ENCODE measurements around the gene MTHFSD. TPM values are rescaled to one million over a fixed set of nuclear protein-coding genes. Genes with fewer than 3 reads are reported as not detected.

Gene MTHFSD
- total RNA-seq, 1 experiment from 2014 or later = 47.8 TPM

DNA sequence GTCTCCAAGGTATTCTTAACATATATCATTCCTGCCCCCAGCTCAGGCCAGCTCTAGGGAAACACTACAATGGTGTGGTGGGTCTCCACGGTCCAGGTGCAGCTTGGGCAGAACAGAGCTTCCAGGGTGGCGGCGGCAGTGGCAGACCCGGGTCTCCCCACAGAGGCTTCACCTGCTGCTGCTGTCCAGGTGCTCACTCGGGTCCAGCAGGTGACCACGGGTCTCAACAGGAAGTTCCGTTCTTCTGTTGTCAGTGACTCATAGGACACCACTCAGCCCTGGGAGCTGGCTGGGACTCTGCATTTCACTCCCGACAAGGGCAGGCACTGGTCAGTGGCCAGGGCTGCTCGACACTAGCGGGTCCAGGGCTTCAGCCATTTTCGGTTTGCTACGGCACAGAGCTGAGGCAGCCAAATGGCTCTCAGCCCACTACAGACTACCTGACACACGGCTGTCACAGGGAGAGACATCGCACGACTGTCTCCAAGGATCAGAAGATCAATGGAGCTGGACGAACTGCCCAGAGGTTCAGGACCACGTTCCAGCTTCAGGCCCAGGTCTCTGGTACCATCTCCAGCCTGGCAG lies 16.7 kb downstream of the MTHFSD start:
- Mint-ChIP-seq H3K4me1 (ENCODE audit: low read depth, unreplicated experiment) (no peaks in the 10 kb centered on the region), H3K9me3 (ENCODE audit: low read depth, unreplicated experiment) (no peaks in the 10 kb centered on the region), H3K36me3 (ENCODE audit: insufficient read depth, unreplicated experiment) (peaks cover 31% of the 10 kb centered on the region), H3K4me3 (ENCODE audit: low read depth, unreplicated experiment) (no peak overlapping the region), H3K27ac (ENCODE audit: unreplicated experiment) (no peak overlapping the region), H3K27me3 (ENCODE audit: unreplicated experiment) (no peaks in the 10 kb centered on the region)
- TF ChIP-seq, protein P1, sequence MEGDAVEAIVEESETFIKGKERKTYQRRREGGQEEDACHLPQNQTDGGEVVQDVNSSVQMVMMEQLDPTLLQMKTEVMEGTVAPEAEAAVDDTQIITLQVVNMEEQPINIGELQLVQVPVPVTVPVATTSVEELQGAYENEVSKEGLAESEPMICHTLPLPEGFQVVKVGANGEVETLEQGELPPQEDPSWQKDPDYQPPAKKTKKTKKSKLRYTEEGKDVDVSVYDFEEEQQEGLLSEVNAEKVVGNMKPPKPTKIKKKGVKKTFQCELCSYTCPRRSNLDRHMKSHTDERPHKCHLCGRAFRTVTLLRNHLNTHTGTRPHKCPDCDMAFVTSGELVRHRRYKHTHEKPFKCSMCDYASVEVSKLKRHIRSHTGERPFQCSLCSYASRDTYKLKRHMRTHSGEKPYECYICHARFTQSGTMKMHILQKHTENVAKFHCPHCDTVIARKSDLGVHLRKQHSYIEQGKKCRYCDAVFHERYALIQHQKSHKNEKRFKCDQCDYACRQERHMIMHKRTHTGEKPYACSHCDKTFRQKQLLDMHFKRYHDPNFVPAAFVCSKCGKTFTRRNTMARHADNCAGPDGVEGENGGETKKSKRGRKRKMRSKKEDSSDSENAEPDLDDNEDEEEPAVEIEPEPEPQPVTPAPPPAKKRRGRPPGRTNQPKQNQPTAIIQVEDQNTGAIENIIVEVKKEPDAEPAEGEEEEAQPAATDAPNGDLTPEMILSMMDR (IDR thresholded peaks at IDR 0.05; ENCODE audit: unreplicated experiment) = no peak
- CTCF ChIA-PET = no interaction called here
- BruUV-seq (replicated peaks) = no TSS peak
- no peak for DNase-seq
- intact Hi-C loops (cut with micrococcal nuclease; ENCODE audit: unreplicated experiment) = no loop called here

DNA sequence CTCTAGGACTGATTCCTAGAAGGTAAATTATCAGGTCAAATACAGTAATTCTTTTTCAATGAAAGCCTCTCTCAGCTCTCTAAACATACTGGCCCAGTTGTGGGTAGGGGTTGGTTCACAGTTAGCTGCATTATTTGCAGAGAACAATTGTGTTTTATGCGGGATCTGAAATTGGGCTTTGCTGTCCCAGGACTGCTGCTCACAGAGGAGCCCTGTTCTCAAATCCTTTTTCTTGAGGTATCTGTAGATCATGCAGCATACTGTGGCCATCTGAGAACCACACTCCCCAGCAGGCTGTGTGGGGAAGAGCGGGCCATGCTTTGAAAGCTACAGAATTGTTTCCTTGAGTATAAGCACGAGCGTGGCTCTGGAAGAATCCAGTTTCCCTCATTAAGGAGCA lies 17.5 kb downstream of the MTHFSD start:
- Mint-ChIP-seq H3K4me3 (ENCODE audit: low read depth, unreplicated experiment) (no peak overlapping the region), H3K27ac (ENCODE audit: unreplicated experiment) (no peak overlapping the region), H3K27me3 (ENCODE audit: unreplicated experiment) (no peaks in the 10 kb centered on the region), H3K4me1 (ENCODE audit: low read depth, unreplicated experiment) (no peaks in the 10 kb centered on the region), H3K9me3 (ENCODE audit: low read depth, unreplicated experiment) (no peaks in the 10 kb centered on the region), H3K36me3 (ENCODE audit: insufficient read depth, unreplicated experiment) (peaks cover 28% of the 10 kb centered on the region)
- TF ChIP-seq, protein P1 (IDR thresholded peaks at IDR 0.05; ENCODE audit: unreplicated experiment) = no peak
- intact Hi-C loops (cut with micrococcal nuclease; ENCODE audit: unreplicated experiment) = no loop called here
- no peak for DNase-seq
- BruUV-seq (replicated peaks) = no TSS peak
- CTCF ChIA-PET = no interaction called here

DNA sequence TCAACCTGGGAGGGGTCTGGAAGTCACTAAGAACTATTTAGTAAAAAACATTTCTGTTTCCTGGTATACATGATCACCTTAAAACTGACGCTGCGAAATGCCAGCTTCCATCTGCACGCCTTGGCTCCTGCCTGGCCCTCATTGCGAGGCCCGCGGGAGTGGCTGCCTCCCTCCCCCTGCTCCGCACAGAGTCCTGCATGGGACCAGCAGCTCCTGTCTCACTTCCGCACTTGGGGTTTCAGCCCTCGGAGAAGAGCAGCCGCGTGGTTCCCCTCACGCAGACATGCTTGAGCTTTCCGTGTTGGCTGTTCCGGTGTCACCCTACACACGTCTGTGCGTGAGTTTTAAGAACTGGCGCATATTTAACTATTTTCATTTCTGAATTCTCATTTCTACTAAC lies 18.4 kb downstream of the MTHFSD start:
- TF ChIP-seq, protein P1 (IDR thresholded peaks at IDR 0.05; ENCODE audit: unreplicated experiment) = no peak
- no peak overlapping the region for H3K27ac Mint-ChIP-seq (ENCODE audit: unreplicated experiment)
- H3K4me3 Mint-ChIP-seq (ENCODE audit: low read depth, unreplicated experiment) = no peak overlapping the region
- DNase-seq = no peak
- H3K4me1 Mint-ChIP-seq (ENCODE audit: low read depth, unreplicated experiment) = no peaks in the 10 kb centered on the region
- CTCF ChIA-PET = no interaction called here
- H3K27me3 Mint-ChIP-seq (ENCODE audit: unreplicated experiment) = no peaks in the 10 kb centered on the region
- no TSS peak for BruUV-seq (replicated peaks)
- no peaks in the 10 kb centered on the region for H3K9me3 Mint-ChIP-seq (ENCODE audit: low read depth, unreplicated experiment)
- intact Hi-C loops (cut with micrococcal nuclease; ENCODE audit: unreplicated experiment) = no loop called here
- peaks cover 28% of the 10 kb centered on the region for H3K36me3 Mint-ChIP-seq (ENCODE audit: insufficient read depth, unreplicated experiment)

DNA sequence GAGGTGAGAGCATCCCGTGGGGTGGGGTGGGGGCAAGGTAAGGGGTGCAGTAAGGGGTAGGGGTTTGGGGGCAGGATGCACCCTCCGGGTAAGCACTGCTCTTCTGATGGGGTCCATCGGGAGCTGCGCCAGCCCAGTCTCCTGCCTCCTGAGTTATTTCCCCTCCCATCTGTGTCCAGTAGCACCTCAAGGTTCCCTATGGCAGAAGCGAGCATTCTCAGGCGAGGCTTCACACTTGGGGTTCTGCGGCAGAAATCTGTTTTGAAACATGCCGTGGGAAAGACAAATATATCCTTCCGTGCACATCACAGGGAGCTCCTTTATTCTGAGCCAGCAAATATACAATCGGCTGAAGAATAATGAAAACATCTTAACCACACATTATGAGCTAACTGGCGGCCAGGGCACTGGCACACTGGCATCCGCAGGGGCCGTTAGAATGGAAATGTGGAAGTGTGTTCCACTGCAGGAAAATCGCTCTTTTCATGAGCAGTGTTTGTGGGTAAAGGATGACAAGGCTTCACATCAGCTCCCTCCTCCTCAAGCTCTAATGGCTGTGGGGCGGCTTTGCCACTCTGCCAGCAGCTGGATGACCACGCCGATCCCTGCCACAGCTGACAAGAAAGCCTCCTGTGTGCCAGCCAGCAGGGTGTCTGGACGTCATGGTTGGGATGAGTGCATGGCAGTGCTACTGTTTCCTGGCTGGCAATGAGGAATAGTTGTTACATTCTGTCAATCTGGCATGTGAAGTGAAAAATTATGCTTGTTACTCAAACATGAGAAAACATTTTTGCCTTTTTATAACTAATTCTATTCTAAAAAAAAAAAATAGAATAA lies 20.0 kb downstream of the MTHFSD start:
- H3K27ac Mint-ChIP-seq (ENCODE audit: unreplicated experiment) = no peak overlapping the region
- no TSS peak for BruUV-seq (replicated peaks)
- intact Hi-C loops (cut with micrococcal nuclease; ENCODE audit: unreplicated experiment) = no loop called here
- no peak for DNase-seq
- no peaks in the 10 kb centered on the region for H3K4me1 Mint-ChIP-seq (ENCODE audit: low read depth, unreplicated experiment)
- no peak overlapping the region for H3K4me3 Mint-ChIP-seq (ENCODE audit: low read depth, unreplicated experiment)
- CTCF ChIA-PET = no interaction called here
- H3K27me3 Mint-ChIP-seq (ENCODE audit: unreplicated experiment) = no peaks in the 10 kb centered on the region
- TF ChIP-seq, protein P1 (IDR thresholded peaks at IDR 0.05; ENCODE audit: unreplicated experiment) = no peak
- H3K9me3 Mint-ChIP-seq (ENCODE audit: low read depth, unreplicated experiment) = peaks cover under 1% of the 10 kb centered on the region
- peaks cover 15% of the 10 kb centered on the region for H3K36me3 Mint-ChIP-seq (ENCODE audit: insufficient read depth, unreplicated experiment)

Measured in Calu3 (cell line).